Fibroblast of pulmonary artery (primary cell): Measurements from ENCODE around the gene GALNT6.

Experiments used
- DNase-seq: peaks from one replicate; pipeline ENCODE4 v3.0.0-alpha.2; 2010; ENCODE audit warnings: low read depth
- H3K4me3 ChIP-seq: replicated peaks from 2 replicates; pipeline ENCODE4 v1.5.1; 2011; ENCODE audit warnings: low read depth, mild to moderate bottlenecking, control low read depth, low read length, moderate library complexity
- TF ChIP-seq, protein P1 (sequence below): IDR thresholded peaks from 2 replicates; pipeline ENCODE4 v1.5.1; 2011; ENCODE audit warnings: mild to moderate bottlenecking, control low read depth, low read length, inconsistent platforms; ENCODE audit errors: missing control alignments

GALNT6 gene

DNA sequence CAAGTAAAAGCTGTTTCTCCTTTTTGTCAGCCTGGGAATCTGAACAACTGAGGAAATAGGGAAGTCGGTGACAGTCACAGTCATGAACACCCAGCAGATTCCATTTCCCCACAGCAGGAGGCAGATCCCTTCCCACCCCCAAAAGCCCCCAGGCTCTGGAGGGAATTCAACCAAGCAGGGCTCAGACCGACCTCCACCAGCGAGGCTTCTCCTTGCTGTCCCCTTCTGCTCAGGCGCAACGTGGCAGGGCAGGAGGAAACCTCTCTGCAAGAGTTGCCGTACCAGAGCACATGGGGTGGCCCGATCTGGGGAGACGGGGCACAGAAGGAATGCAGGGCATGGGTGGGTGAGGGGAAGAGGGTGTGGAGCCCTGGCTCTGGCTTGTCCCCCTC lies 319 bp downstream of the GALNT6 start:
- H3K4me3 ChIP-seq, result peak overlapping the region; percentile 53
- no peak for DNase-seq
- TF ChIP-seq, protein P1, sequence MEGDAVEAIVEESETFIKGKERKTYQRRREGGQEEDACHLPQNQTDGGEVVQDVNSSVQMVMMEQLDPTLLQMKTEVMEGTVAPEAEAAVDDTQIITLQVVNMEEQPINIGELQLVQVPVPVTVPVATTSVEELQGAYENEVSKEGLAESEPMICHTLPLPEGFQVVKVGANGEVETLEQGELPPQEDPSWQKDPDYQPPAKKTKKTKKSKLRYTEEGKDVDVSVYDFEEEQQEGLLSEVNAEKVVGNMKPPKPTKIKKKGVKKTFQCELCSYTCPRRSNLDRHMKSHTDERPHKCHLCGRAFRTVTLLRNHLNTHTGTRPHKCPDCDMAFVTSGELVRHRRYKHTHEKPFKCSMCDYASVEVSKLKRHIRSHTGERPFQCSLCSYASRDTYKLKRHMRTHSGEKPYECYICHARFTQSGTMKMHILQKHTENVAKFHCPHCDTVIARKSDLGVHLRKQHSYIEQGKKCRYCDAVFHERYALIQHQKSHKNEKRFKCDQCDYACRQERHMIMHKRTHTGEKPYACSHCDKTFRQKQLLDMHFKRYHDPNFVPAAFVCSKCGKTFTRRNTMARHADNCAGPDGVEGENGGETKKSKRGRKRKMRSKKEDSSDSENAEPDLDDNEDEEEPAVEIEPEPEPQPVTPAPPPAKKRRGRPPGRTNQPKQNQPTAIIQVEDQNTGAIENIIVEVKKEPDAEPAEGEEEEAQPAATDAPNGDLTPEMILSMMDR, result no peak

DNA sequence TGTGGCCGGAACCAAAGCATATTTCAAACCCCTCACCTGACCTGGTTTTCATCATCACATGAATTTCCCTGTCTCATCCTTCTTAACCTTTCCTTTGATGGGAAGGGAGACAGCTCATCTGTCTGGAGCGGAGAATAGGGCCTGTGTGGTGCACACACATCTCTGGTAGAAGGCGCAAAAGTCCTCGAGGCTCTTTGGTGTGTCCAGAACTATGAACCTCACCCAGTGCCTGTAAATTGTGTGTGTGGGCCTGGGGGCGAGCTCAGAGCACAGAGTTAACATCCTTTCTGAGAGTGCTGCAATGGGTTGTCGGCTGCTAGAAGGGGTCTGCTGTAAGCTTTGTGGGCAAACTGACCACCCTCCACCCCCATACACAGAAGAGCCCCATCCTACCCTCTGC lies 749 bp downstream of the GALNT6 start:
- TF ChIP-seq, protein P1, result no peak
- DNase-seq, result no peak
- no peak overlapping the region for H3K4me3 ChIP-seq

DNA sequence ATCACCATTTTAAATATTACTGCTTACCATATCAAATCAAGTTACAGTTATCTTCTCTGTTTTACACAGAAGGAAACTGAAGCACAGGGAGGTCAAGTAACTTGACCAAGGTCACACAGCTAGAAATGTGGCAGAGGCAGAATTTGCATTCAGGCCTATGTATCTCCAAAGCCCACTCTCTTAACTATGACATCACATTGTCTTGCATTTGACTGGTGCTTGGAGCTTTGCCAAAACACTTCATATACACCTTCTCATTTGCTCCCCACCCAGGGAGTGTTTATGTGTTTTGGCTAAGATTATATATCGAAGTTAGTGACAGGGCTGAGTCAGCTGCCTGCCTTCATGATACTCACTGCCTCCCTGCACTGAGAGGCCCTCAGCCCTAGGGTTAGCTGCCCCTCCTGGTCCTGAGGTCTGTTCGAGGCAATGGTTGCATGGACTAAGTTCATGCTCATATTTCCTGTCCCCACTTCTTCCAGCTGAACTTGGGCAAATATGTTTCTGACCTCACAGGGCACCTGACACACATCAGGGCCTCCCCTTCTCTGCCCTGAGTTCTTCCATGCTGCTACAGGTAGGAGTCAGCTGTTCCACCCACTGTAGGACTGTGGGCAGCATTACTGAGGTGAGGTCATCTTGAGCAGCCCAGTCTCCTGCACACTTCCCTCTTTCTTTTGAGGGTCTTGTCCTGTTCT lies 1.8 kb downstream of the GALNT6 start:
- H3K4me3 ChIP-seq, result no peak overlapping the region
- DNase-seq, result peak; percentile 25
- TF ChIP-seq, protein P1, result no peak

DNA sequence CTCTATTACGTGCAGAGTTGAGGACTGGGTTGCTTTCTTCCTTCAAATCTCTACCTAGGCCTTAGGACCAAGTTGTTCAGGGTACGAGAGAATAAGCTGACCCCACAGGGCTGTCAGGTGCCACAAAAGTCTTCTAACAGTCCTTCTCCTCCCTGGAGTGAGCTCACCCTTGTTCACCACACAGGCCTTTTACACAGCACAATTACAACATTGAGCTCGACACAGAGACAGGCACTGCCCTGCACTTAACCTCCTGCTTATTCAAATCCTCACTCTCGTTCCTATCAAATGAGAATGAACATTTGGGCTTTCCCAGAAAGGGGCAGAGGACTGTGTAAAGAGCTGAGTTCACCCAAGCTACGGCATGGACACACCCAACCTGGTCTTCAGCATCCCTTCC lies 2.4 kb downstream of the GALNT6 start:
- TF ChIP-seq, protein P1, result no peak
- DNase-seq, result no peak
- no peak overlapping the region for H3K4me3 ChIP-seq

DNA sequence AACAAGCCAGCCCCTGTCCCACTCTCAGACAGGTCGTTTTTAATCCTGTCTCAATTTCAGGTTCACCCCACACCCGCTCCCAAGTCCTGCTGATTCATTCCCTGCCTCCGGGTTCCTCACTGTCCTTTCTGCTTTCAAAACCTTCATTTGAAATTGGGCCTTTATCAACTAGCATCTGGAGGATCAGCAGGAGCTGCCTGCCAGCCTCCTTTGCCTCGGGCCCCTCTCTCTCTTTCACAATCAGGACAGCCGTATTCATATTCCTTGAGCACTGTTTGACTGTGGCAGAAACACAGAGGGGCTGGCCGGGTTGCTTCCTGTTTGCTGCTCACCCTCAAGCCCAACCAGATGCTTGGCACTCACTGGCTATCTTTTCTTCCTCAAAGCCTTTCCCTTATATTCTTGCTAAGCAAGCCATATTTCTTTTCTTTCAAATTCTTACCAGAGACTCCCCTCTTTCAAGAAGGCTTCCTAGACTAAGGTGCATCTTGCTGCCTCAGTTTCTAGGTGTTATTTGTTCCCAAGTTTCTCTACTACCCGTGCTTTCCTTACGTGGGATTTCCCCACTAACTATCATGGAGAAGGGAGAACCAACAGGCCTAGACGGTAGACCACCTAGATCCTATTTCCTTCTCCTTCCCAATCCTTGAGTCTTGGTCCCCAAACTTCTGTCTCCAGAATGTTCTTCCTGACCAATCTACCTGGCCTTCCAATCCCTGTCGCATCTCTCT lies 3.0 kb downstream of the GALNT6 start:
- H3K4me3 ChIP-seq, result no peak overlapping the region
- TF ChIP-seq, protein P1, result no peak
- DNase-seq, result peak; percentile 65

DNA sequence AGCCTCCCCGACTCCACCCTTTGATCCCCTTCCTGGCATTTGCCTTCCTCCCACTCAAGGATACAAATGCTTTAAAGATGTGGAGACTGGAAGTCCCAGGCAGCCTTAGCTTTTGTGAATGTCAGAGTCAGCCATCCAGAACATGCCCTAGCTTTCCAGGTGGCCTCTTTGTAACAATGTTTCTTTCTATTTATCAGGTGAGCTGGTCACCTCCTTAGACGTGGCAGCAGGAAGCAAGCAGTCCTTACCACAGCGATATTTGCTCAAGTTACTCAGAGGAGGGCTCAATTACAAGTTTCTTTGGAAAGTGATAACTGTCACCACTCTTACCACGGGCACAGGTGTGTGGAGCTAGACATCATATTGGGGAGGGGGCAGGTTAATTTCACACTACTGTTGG lies 4.9 kb downstream of the GALNT6 start:
- DNase-seq, result no peak
- TF ChIP-seq, protein P1, result no peak
- H3K4me3 ChIP-seq, result no peak overlapping the region
